ENCODE measurements around the gene SESN1.

DNA sequence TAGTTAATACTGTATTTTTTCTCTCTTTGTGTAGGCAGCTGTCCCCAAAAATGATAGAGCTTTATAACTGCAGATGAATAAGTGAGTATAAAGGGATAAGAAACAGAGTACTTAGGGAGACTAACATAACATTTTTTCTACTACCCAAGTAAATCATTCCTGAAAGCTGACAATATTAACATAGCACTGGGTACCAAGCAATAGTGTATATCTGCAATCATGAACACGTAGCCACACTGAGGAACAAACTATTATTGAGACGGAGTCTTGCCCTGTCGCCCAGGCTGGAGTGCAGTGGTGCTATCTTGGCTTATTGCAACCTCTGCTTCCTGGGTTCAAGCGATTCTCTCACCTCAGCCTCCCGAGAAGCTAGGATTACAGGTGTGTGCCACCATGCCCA lies 105.9 kb downstream of the SESN1 start:
- TF ChIP-seq POLR2A (IDR thresholded peaks at IDR 0.05; ENCODE audit: low read depth, low read length) (no peak), POLR2AphosphoS5 (IDR thresholded peaks at IDR 0.05; ENCODE audit: low read depth, low read length) (no peak)

All from GM12892 (cell line).